HG02852 (cell line): Measurements from ENCODE around the gene DPH2.

Experiments used
- ATAC-seq: cut with Tn5 transposase; IDR thresholded peaks from one replicate; pipeline ENCODE4 v1.9.1; 2021; ENCODE audit warnings: mild to moderate bottlenecking, moderate library complexity; ENCODE audit not compliant: unreplicated experiment

DPH2 gene

GRCh38 chr1:43982241-43982640 lies 12.4 kb downstream of the DPH2 start:
- ATAC-seq = no peak

GRCh38 chr1:43982808-43983207 lies 13.0 kb downstream of the DPH2 start:
- ATAC-seq = no peak

GRCh38 chr1:43983253-43983899 lies 13.6 kb downstream of the DPH2 start:
- ATAC-seq = no peak

GRCh38 chr1:43984855-43985254 lies 15.0 kb downstream of the DPH2 start:
- no peak for ATAC-seq

- ATAC-seq = no peak
Observed at GRCh38 chr1:43985984-43986595, 16.3 kb downstream of the DPH2 start.

GRCh38 chr1:43986712-43987111 lies 16.9 kb downstream of the DPH2 start:
- no peak for ATAC-seq

- ATAC-seq = no peak
Observed at GRCh38 chr1:43987159-43987902, 17.5 kb downstream of the DPH2 start.

GRCh38 chr1:43990271-43991199 lies 20.7 kb downstream of the DPH2 start:
- no peak for ATAC-seq

GRCh38 chr1:43991200-43991475 lies 21.3 kb downstream of the DPH2 start:
- peak; percentile 17 for ATAC-seq

- peak; percentile 87 for ATAC-seq
Observed at GRCh38 chr1:43991476-43992231, 21.8 kb downstream of the DPH2 start, which contains the start of gene CCDC24. TSS of gene CCDC24 (plus strand) at chr1:43991599. CDS start at chr1:43991879, 280 bp downstream.

- no peak for ATAC-seq
Observed at GRCh38 chr1:43992232-43992995, 22.6 kb downstream of the DPH2 start.

GRCh38 chr1:43993206-43993914 lies 23.6 kb downstream of the DPH2 start:
- ATAC-seq = no peak

GRCh38 chr1:43994071-43994470 lies 24.3 kb downstream of the DPH2 start:
- ATAC-seq = no peak

GRCh38 chr1:43994794-43995790 lies 25.3 kb downstream of the DPH2 start:
- no peak for ATAC-seq

- no peak for ATAC-seq
Observed at GRCh38 chr1:43995984-43996732, 26.3 kb downstream of the DPH2 start.

- ATAC-seq = no peak
Observed at GRCh38 chr1:43996733-43997115, 26.9 kb downstream of the DPH2 start.

GRCh38 chr1:43997295-43997999 lies 27.6 kb downstream of the DPH2 start:
- ATAC-seq = no peak
